22Rv1 (cell line): Measurements from ENCODE around the gene IKZF1.

ENCODE experiments used
- CTCF ChIP-seq: fragments of 450-650 bp; IDR thresholded peaks from 2 replicates; pipeline ENCODE4 v1.5.1; 2017; ENCODE audit warnings: mild to moderate bottlenecking
- ZFX ChIP-seq: fragments of 450-650 bp; IDR thresholded peaks from 2 replicates; pipeline ENCODE4 v1.6.1; 2017; ENCODE audit warnings: antibody characterized with exemption, borderline replicate concordance

DNA sequence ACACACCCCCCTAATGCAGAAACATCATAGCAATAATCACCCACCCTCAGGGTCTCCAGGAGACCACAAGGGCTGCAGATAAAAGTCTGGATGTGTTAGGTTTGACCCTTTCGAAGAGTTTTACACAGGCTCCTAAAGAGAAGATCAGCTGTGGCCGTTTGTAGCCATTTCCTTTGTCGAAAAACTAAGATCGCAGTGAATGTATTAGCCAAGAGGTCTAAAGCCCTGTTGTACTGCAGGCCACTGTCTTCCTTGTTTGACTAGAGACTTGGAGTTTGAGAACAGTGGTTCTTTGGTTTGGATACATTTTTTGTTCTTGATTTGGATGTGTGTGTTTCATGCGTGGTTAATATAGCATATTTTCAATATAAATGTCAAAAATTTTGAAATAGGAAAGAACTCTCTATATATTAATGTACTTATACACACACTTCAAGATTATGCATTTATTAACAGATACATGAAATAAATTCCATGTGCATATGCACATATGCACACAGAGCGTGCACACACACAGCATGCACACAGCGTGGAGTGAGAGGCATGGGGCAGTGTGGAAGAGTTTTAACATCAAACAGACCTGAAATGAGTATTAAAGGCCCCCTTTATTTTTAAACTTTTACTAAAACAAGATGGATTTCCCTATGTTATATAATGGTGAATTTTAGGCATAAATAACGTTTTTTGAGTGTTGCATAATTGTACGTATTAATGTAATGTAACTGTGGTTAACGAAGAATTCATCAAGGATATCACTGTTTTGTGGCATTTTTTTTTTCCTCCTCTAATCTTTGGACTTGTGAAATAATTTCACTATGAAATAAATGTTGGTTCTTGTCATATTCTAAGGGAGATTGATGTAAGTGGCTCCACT lies 2.2 kb downstream of the IKZF1 start:
- TF ChIP-seq CTCF: no peak
- TF ChIP-seq ZFX: no peak
